CD4-positive, alpha-beta memory T cell (primary cell): ENCODE measurements around the gene TP63. TPM values are rescaled to one million over a fixed set of nuclear protein-coding genes. Genes with fewer than 3 reads are reported as not detected.
A peak's percentile ranks its signal among the peaks of the same experiment; 100 is the strongest.
"Not testable (repeated sequence)": the region's sequence is repeated elsewhere in the genome, so short reads cannot be mapped to it uniquely, and the experiment has no call there.

Experiments used
- CTCF ChIA-PET: fragments of 350-600 bp; sonication (Branson Sonifier 250); formaldehyde crosslinking; loops from one replicate; lab custom pipeline; 2021; ENCODE audit warnings: inconsistent platforms; ENCODE audit not compliant: partially characterized antibody; lab: Charles Lee
- POLR2A ChIA-PET: fragments of 350-600 bp; sonication (Branson Sonifier 250); formaldehyde crosslinking; loops from one replicate; lab custom pipeline; 2021; ENCODE audit not compliant: partially characterized antibody; lab: Charles Lee
- DNase-seq, 5 donors: peaks; one replicate each; pipeline versions ENCODE4 v3.0.0 to v3.0.0-alpha.2; 2020 to 2022; ENCODE audit warnings: mixed read lengths in 1 of 5
- H3K27ac ChIP-seq: one replicate; pipeline ENCODE4 v1.7.0; 2013; ENCODE audit warnings: low read depth, low read length
- H3K27me3 ChIP-seq: 2 replicates; pipeline ENCODE4 v1.7.0; 2013; ENCODE audit warnings: mild to moderate bottlenecking, low read length, moderate library complexity; ENCODE audit not compliant: insufficient read depth
- H3K36me3 ChIP-seq: 2 replicates; pipeline ENCODE4 v1.7.0; 2013; ENCODE audit warnings: mild to moderate bottlenecking, low read length, moderate library complexity; ENCODE audit not compliant: insufficient read depth
- H3K4me1 ChIP-seq: 2 replicates; pipeline ENCODE4 v1.7.0; 2013; ENCODE audit warnings: mild to moderate bottlenecking, low read length, moderate library complexity; ENCODE audit not compliant: insufficient read depth
- H3K4me3 ChIP-seq, 2 donors: one replicate each; pipeline ENCODE4 v1.7.0; 2013; ENCODE audit warnings: low read length in 2 of 2, mild to moderate bottlenecking in 1 of 2
- H3K9me3 ChIP-seq, 2 donors: one replicate each; pipeline ENCODE4 v1.7.0; 2013; ENCODE audit warnings: low read length in 2 of 2, control low read depth in 1 of 2; ENCODE audit not compliant: control insufficient read depth in 1 of 2
- H3K27ac Mint-ChIP-seq, 7 donors: one replicate each; pipeline ENCODE4 v1.8.0; 2020 to 2021; ENCODE audit warnings: mixed read lengths in 7 of 7, mild to moderate bottlenecking in 6 of 7, inconsistent platforms in 3 of 7, moderate library complexity in 3 of 7
- H3K27me3 Mint-ChIP-seq, 2 donors: one replicate each; pipeline ENCODE4 v1.8.0; 2020 to 2021; ENCODE audit warnings: mixed read lengths in 2 of 2
- H3K36me3 Mint-ChIP-seq, 2 donors: one replicate each; pipeline ENCODE4 v1.8.0; 2020 to 2021; ENCODE audit warnings: mixed read lengths in 2 of 2, inconsistent platforms in 1 of 2, mild to moderate bottlenecking in 1 of 2
- H3K4me1 Mint-ChIP-seq, 4 donors: one replicate each; pipeline ENCODE4 v1.8.0; 2020 to 2021; ENCODE audit warnings: mixed read lengths in 4 of 4, mild to moderate bottlenecking in 1 of 4
- H3K4me3 Mint-ChIP-seq, 8 donors: one replicate each; pipeline ENCODE4 v1.8.0; 2020 to 2021; ENCODE audit warnings: mixed read lengths in 8 of 8, mild to moderate bottlenecking in 7 of 8, moderate library complexity in 6 of 8, inconsistent platforms in 3 of 8
- H3K9me3 Mint-ChIP-seq, 8 donors: one replicate each; pipeline ENCODE4 v1.8.0; 2020 to 2021; ENCODE audit warnings: mixed read lengths in 8 of 8, mild to moderate bottlenecking in 5 of 8, inconsistent platforms in 3 of 8, moderate library complexity in 1 of 8
- intact Hi-C: fragments of 100-400 bp; cut with micrococcal nuclease; formaldehyde crosslinking; loops from one replicate; pipeline ENCODE4 v1.15.1; 2023
- polyA plus RNA-seq, 2 donors: library from polyadenylated mRNA; unstranded; fragments of 300-500 nt; fragmentation: Illumina TruSeq; gene quantifications; one replicate each; pipeline ENCODE4 v1.2.3, GENCODE V29; 2021
- total RNA-seq, 2 experiments: library from RNA; stranded (reverse); gene quantifications; one replicate each; pipeline ENCODE4 v1.2.3, GENCODE V29; 2021

Gene TP63
- total and polyA plus RNA-seq, 4 experiments from 2014 or later: 0.25 to 0.64 (median 0.55) TPM; not detected in 1

- DNase-seq: no peak
These were observed 42.0 kb upstream of the TP63 start for GRCh38 chr3:189589179-189589569.

GRCh38 chr3:189590223-189590622 lies 41.0 kb upstream of the TP63 start:
- H3K27me3 Mint-ChIP-seq: no peaks in the 10 kb centered on the region
- H3K4me3 Mint-ChIP-seq: peak overlapping the region in 1 of 8 donors; percentile 29
- POLR2A ChIA-PET: no interaction called here
- Histone ChIP-seq H3K4me1 (no peaks in the 10 kb centered on the region), H3K27me3 (no peaks in the 10 kb centered on the region), H3K36me3 (no peaks in the 10 kb centered on the region), H3K9me3 (no peaks in the 10 kb centered on the region), H3K27ac (no peak overlapping the region), H3K4me3 (no peak overlapping the region)
- no peaks in the 10 kb centered on the region for H3K36me3 Mint-ChIP-seq
- H3K4me1 Mint-ChIP-seq: peaks cover 0 to 2% (median 0%) of the 10 kb centered on the region in 4 donors
- CTCF ChIA-PET: no interaction called here
- H3K9me3 Mint-ChIP-seq: peaks cover 0 to 7% (median 2%) of the 10 kb centered on the region in 8 donors
- no peak for DNase-seq
- H3K27ac Mint-ChIP-seq: no peak overlapping the region
- intact Hi-C loops: no loop called here

More at GRCh38 chr3:189589179-189589569, 42.0 kb upstream of the TP63 start:
- H3K4me3 Mint-ChIP-seq: no peak overlapping the region
- H3K9me3 ChIP-seq: no peaks in the 10 kb centered on the region
- no peaks in the 10 kb centered on the region for H3K27me3 ChIP-seq
- H3K27ac ChIP-seq: no peak overlapping the region
- no peak overlapping the region for H3K27ac Mint-ChIP-seq
- ChIA-PET POLR2A (no interaction called here), CTCF (no interaction called here)
- H3K4me3 ChIP-seq: no peak overlapping the region
- no peaks in the 10 kb centered on the region for H3K27me3 Mint-ChIP-seq
- H3K36me3 ChIP-seq: no peaks in the 10 kb centered on the region
- peaks cover 0 to 7% (median 2%) of the 10 kb centered on the region in 8 donors for H3K9me3 Mint-ChIP-seq
- no peaks in the 10 kb centered on the region for H3K4me1 ChIP-seq
- peaks cover 0 to 2% (median 0%) of the 10 kb centered on the region in 4 donors for H3K4me1 Mint-ChIP-seq
- no peaks in the 10 kb centered on the region for H3K36me3 Mint-ChIP-seq
- intact Hi-C loops: no loop called here

- no peaks in the 10 kb centered on the region for H3K27me3 Mint-ChIP-seq
- no peak overlapping the region for H3K27ac ChIP-seq
- no peak overlapping the region for H3K4me3 ChIP-seq
- H3K36me3 ChIP-seq: no peaks in the 10 kb centered on the region
- intact Hi-C loops: no loop called here
- H3K9me3 Mint-ChIP-seq: peaks cover 0 to 9% (median 2%) of the 10 kb centered on the region in 8 donors
- ChIA-PET POLR2A (no interaction called here), CTCF (no interaction called here)
- H3K27ac Mint-ChIP-seq: no peak overlapping the region
- no peaks in the 10 kb centered on the region for H3K9me3 ChIP-seq
- no peaks in the 10 kb centered on the region for H3K27me3 ChIP-seq
- no peaks in the 10 kb centered on the region for H3K36me3 Mint-ChIP-seq
- no peak overlapping the region for H3K4me3 Mint-ChIP-seq
- H3K4me1 ChIP-seq: no peaks in the 10 kb centered on the region
- H3K4me1 Mint-ChIP-seq: peaks cover 0 to 2% (median 0%) of the 10 kb centered on the region in 4 donors
- no peak for DNase-seq
These were observed 37.6 kb upstream of the TP63 start for GRCh38 chr3:189593581-189593980.

GRCh38 chr3:189596078-189596979 lies 34.9 kb upstream of the TP63 start:
- H3K4me1 Mint-ChIP-seq: not testable (repeated sequence)

GRCh38 chr3:189597918-189598317 lies 33.3 kb upstream of the TP63 start:
- peaks cover 0 to 4% (median 2%) of the 10 kb centered on the region in 4 donors for H3K4me1 Mint-ChIP-seq
- no peaks in the 10 kb centered on the region for H3K36me3 ChIP-seq

More at GRCh38 chr3:189596078-189596979, 34.9 kb upstream of the TP63 start:
- H3K27ac Mint-ChIP-seq, H3K36me3 ChIP-seq, H3K27me3 Mint-ChIP-seq, H3K27ac ChIP-seq, H3K27me3 ChIP-seq, H3K4me3 ChIP-seq, POLR2A ChIA-PET, H3K9me3 Mint-ChIP-seq, DNase-seq, H3K36me3 Mint-ChIP-seq, intact Hi-C loops, H3K4me1 ChIP-seq, H3K9me3 ChIP-seq, CTCF ChIA-PET: not testable (repeated sequence)
- peak overlapping the region in 1 of 8 donors; percentile 41 for H3K4me3 Mint-ChIP-seq

GRCh38 chr3:189598530-189599225 lies 32.5 kb upstream of the TP63 start:
- ChIA-PET CTCF (no interaction called here), POLR2A (no interaction called here)
- Histone ChIP-seq H3K27me3 (no peaks in the 10 kb centered on the region), H3K4me1 (no peaks in the 10 kb centered on the region), H3K36me3 (no peaks in the 10 kb centered on the region), H3K4me3 (no peak overlapping the region), H3K9me3 (no peaks in the 10 kb centered on the region), H3K27ac (no peak overlapping the region)
- no peak for DNase-seq
- Mint-ChIP-seq H3K36me3 (no peaks in the 10 kb centered on the region), H3K27me3 (no peaks in the 10 kb centered on the region), H3K27ac (no peak overlapping the region), H3K4me1 (peaks cover 0 to 4% (median 1%) of the 10 kb centered on the region in 4 donors), H3K9me3 (peaks cover 0 to 4% (median 0%) of the 10 kb centered on the region in 8 donors), H3K4me3 (no peak overlapping the region)
- intact Hi-C loops: no loop called here

More at GRCh38 chr3:189597918-189598317, 33.3 kb upstream of the TP63 start:
- Histone ChIP-seq H3K9me3 (no peaks in the 10 kb centered on the region), H3K4me3 (no peak overlapping the region), H3K27me3 (no peaks in the 10 kb centered on the region), H3K4me1 (no peaks in the 10 kb centered on the region), H3K27ac (no peak overlapping the region)
- H3K4me3 Mint-ChIP-seq: no peak overlapping the region
- DNase-seq: no peak
- H3K27ac Mint-ChIP-seq: no peak overlapping the region
- H3K36me3 Mint-ChIP-seq: no peaks in the 10 kb centered on the region
- intact Hi-C loops: no loop called here
- ChIA-PET POLR2A (interaction anchor here (1.0 kb wide), 1 partner anchor 8 kb away, joined by 3 read pairs; no protein-coding TSS in a partner anchor), CTCF (no interaction called here)
- H3K9me3 Mint-ChIP-seq: peaks cover 0 to 4% (median 0%) of the 10 kb centered on the region in 8 donors
- no peaks in the 10 kb centered on the region for H3K27me3 Mint-ChIP-seq

- H3K4me1 Mint-ChIP-seq: peaks cover 0 to 4% (median 1%) of the 10 kb centered on the region in 4 donors
- H3K36me3 Mint-ChIP-seq: no peaks in the 10 kb centered on the region
- Histone ChIP-seq H3K27ac (no peak overlapping the region), H3K4me3 (no peak overlapping the region), H3K4me1 (no peaks in the 10 kb centered on the region), H3K36me3 (no peaks in the 10 kb centered on the region), H3K27me3 (no peaks in the 10 kb centered on the region), H3K9me3 (no peaks in the 10 kb centered on the region)
- no peak for DNase-seq
- ChIA-PET POLR2A (no interaction called here), CTCF (no interaction called here)
- intact Hi-C loops: no loop called here
- H3K9me3 Mint-ChIP-seq: peaks cover 0 to 14% (median 11%) of the 10 kb centered on the region in 8 donors
- no peak overlapping the region for H3K27ac Mint-ChIP-seq
- no peak overlapping the region for H3K4me3 Mint-ChIP-seq
- no peaks in the 10 kb centered on the region for H3K27me3 Mint-ChIP-seq
These were observed 28.7 kb upstream of the TP63 start for GRCh38 chr3:189602471-189602870.
